WERI-Rb-1 (cell line): ENCODE measurements around the gene ONECUT1.

Experiments used
- DNase-seq: peaks from one replicate; pipeline ENCODE4 v3.0.0-alpha.2; 2020
- H3K27ac ChIP-seq: fragments of 250-450 bp; sonication (Bioruptor Pico); 2 replicates; pipeline ENCODE4 v1.5.1; 2020; ENCODE audit warnings: mild to moderate bottlenecking, moderate library complexity
- H3K27me3 ChIP-seq: fragments of 250-450 bp; sonication (Bioruptor Pico); 2 replicates; pipeline ENCODE4 v1.5.1; 2021; ENCODE audit warnings: mild to moderate bottlenecking, low read depth, moderate library complexity; ENCODE audit not compliant: insufficient read depth, severe bottlenecking
- H3K36me3 ChIP-seq: fragments of 250-450 bp; sonication (Bioruptor Pico); 2 replicates; pipeline ENCODE4 v1.5.1; 2020; ENCODE audit warnings: mild to moderate bottlenecking, moderate library complexity
- H3K4me3 ChIP-seq: 2 replicates; pipeline ENCODE4 v1.5.1; 2011; ENCODE audit warnings: low read depth, mild to moderate bottlenecking, control low read depth, low read length
- H3K9me3 ChIP-seq: fragments of 250-450 bp; sonication (Bioruptor Pico); 2 replicates; pipeline ENCODE4 v1.5.1; 2021; ENCODE audit warnings: mild to moderate bottlenecking, moderate library complexity; ENCODE audit not compliant: severe bottlenecking
- CTCF ChIP-seq: IDR thresholded peaks from 2 replicates; pipeline ENCODE4 v1.5.1; 2011; ENCODE audit warnings: low read depth, mild to moderate bottlenecking, control low read depth, inconsistent platforms, low read length

Gene ONECUT1

GRCh38 chr15:52794665-52795463 is 4.7 kb upstream of the ONECUT1 start:
- Histone ChIP-seq H3K27me3 (no peaks in the 10 kb centered on the region), H3K9me3 (no peaks in the 10 kb centered on the region), H3K27ac (no peak overlapping the region), H3K4me3 (no peak overlapping the region), H3K36me3 (no peaks in the 10 kb centered on the region)
- no peak for DNase-seq
- TF ChIP-seq CTCF: no peak

DNA sequence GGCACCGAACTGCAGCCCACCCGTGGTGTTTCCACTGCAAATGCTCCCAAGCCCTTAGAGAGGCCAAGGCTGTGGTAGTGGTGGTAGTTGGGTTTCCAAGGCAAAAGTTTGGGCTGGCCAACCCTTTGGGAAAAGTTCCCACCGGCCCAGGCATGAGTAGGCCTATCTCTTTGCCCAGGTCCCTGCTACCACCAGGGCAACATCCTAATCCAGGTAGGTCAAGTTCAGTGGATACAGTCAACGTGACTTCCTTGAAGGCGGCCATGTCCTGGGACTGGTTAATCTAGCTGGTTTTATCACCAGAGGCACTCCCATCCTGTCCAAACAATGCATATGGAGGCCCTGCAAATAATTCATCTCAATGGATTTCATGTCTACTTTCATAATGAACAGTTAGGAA is 1.6 kb upstream of the ONECUT1 start:
- Histone ChIP-seq H3K27ac (no peak overlapping the region), H3K27me3 (peaks cover 24% of the 10 kb centered on the region), H3K9me3 (no peaks in the 10 kb centered on the region), H3K4me3 (no peak overlapping the region), H3K36me3 (no peaks in the 10 kb centered on the region)
- TF ChIP-seq CTCF: no peak
- DNase-seq: no peak

- no peak for TF ChIP-seq CTCF
- DNase-seq: no peak
These were observed 1.0 kb upstream of the ONECUT1 start for GRCh38 chr15:52790941-52791751.

GRCh38 chr15:52789601-52790168 is 451 bp downstream of the ONECUT1 start:
- Histone ChIP-seq H3K9me3 (no peaks in the 10 kb centered on the region), H3K27ac (peak overlapping the region; percentile 58), H3K36me3 (no peaks in the 10 kb centered on the region), H3K27me3 (peaks cover 30% of the 10 kb centered on the region), H3K4me3 (peak overlapping the region; percentile 45)
- DNase-seq: peak; percentile 43
- TF ChIP-seq CTCF: no peak

More at GRCh38 chr15:52790941-52791751, 1.0 kb upstream of the ONECUT1 start:
- H3K4me3 ChIP-seq: no peak overlapping the region; the same call in 1 of the 2 replicates
- no peaks in the 10 kb centered on the region for H3K9me3 ChIP-seq
- peaks cover 25% of the 10 kb centered on the region for H3K27me3 ChIP-seq
- H3K27ac ChIP-seq: no peak overlapping the region
- no peaks in the 10 kb centered on the region for H3K36me3 ChIP-seq

GRCh38 chr15:52789008-52789600 is 1.0 kb downstream of the ONECUT1 start:
- Histone ChIP-seq H3K36me3 (no peaks in the 10 kb centered on the region), H3K9me3 (no peaks in the 10 kb centered on the region), H3K27ac (no peak overlapping the region), H3K27me3 (peaks cover 35% of the 10 kb centered on the region), H3K4me3 (peak overlapping the region; percentile 45)
- DNase-seq: peak; percentile 17
- no peak for TF ChIP-seq CTCF
